GM12801 (cell line): ENCODE results near the gene TXNDC16.

ENCODE experiments used
- CTCF ChIP-seq: IDR thresholded peaks from one replicate; pipeline ENCODE4 v1.5.1; 2011; ENCODE audit warnings: control low read depth; ENCODE audit not compliant: insufficient read length; ENCODE audit errors: extremely low read depth

The TXNDC16 gene

DNA sequence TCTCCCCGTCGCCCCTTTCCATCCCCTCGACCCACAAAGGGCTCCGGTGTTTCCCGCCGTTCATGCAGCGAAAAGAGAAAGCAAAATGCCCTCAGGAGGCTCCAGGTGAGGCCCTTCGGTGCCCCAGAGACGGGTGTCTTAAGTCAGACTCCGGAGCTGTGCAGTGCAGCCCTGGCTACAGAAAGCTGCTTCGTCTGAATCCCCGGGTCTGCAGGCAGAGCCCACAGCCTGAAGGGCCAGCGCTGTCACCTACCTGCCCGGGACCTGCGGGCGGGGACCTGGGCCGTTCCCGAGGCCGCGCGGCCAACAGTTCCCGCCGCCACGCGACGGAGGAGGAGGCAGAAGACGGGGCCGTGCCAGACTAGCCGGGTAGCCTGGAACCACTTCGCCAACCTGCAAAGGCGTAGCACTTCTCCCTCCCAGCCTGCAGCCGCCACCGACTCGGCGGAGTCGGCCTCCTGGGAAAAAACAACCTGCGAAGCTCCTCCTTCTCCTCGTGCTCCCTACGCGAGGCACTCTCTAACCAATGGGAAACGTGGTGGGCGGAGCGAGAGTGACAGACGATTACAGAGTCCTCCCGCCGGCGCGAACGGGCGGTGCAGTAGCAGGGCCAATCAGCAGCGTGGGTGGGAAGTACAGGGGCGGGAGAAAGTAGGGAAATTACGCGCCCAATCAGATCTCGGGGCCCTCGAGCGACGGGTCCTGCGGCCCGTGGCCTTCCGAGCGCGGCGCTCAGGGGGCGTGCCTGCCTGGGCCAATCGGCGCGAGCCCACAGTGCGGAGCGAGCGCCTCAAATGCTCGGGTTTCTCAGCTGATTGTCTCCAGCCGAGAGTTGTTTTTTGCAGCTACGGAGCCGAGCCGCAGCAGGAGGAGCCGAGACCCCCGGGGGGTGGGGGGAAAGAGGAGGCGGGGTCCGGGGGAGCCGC is at the start of gene TXNDC16, which contains the start of gene GPR137C:
Gene TXNDC16, minus strand, starts transcription at position 443 of the 926 bp plus-strand sequence. CDS start 8,948 bp downstream, outside the sequence.
Gene GPR137C, plus strand, starts transcription at position 774 of the 926 bp plus-strand sequence. CDS start 312 bp downstream, outside the sequence.
- TF ChIP-seq CTCF, result no peak

- no peak for TF ChIP-seq CTCF
Measured at GRCh38 chr14:52599974-52600373, 47.7 kb upstream of the TXNDC16 start.

- no peak for TF ChIP-seq CTCF
Measured at GRCh38 chr14:52598568-52598967, 46.3 kb upstream of the TXNDC16 start.

- TF ChIP-seq CTCF, result no peak
Measured at GRCh38 chr14:52596861-52597260, 44.6 kb upstream of the TXNDC16 start.

DNA sequence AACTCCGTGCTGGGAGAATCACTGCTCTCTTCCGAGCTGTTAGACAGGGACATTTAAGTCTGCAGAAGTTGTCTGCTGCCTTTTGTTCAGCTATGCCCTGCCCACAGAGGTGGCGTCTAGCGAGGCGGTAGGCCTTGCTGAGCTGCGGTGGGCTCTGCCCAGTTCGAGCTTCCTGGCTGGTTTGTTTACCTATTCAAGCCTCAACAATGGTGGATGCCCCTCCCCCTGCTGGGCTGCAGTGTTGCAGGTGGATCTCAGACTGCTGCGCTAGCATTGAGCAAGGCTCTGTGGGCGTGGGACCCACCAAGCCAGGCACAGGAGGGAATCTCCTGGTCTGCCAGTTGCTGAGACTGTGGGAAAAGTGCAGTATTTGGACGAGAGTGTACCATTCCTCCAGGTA is 44.0 kb upstream of the TXNDC16 start:
- TF ChIP-seq CTCF, result no peak

DNA sequence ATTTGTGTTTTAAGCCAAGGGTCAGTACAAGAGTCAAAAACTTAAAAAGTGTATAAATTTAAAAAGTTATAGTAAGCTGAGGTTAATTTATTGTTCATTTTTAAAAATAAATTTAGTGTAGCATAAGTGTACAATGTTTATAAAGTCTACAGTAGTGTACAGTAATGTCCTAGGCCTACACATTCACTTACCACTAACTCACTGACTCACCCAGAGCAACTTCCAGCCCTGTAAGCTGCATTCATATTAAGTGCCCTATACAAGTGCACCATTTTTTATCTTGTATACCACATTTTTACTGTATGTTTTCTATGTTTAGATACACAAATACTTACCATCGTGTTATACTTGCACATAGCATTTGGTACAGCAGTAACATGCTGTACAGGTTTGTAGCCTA is 38.0 kb upstream of the TXNDC16 start:
- TF ChIP-seq CTCF, result no peak

GRCh38 chr14:52589646-52590045 is 37.3 kb upstream of the TXNDC16 start:
- no peak for TF ChIP-seq CTCF
